Trophoblast cell (in vitro differentiated cells and primary cell): Measurements from ENCODE around the gene KRT76. TPM values are rescaled to one million over a fixed set of nuclear protein-coding genes. Genes with fewer than 3 reads are reported as not detected.

Source experiments
- DNase-seq, 2 donors: peaks; one replicate each; pipeline ENCODE4 v3.0.0-alpha.2; 2016
- H2AFZ ChIP-seq: 2 replicates; pipeline ENCODE4 v1.6.1; 2013; ENCODE audit warnings: low read length, moderate library complexity, mild to moderate bottlenecking; ENCODE audit not compliant: insufficient read depth, poor library complexity
- H2AK5ac ChIP-seq: 2 replicates; pipeline ENCODE4 v1.6.1; 2013; ENCODE audit warnings: mild to moderate bottlenecking, low read length
- H2BK120ac ChIP-seq: 2 replicates; pipeline ENCODE4 v1.6.1; 2013; ENCODE audit warnings: low read length, mild to moderate bottlenecking, moderate library complexity; ENCODE audit not compliant: insufficient read depth, poor library complexity
- H2BK12ac ChIP-seq: 2 replicates; pipeline ENCODE4 v1.6.1; 2013; ENCODE audit warnings: mild to moderate bottlenecking, low read length, moderate library complexity
- H2BK5ac ChIP-seq: 2 replicates; pipeline ENCODE4 v1.6.1; 2013; ENCODE audit warnings: low read length, low read depth, moderate library complexity, mild to moderate bottlenecking; ENCODE audit not compliant: poor library complexity
- H3K14ac ChIP-seq: 2 replicates; pipeline ENCODE4 v1.6.1; 2013; ENCODE audit warnings: mild to moderate bottlenecking, low read length
- H3K18ac ChIP-seq: 2 replicates; pipeline ENCODE4 v1.6.1; 2013; ENCODE audit warnings: mild to moderate bottlenecking, low read length
- H3K23ac ChIP-seq: 2 replicates; pipeline ENCODE4 v1.6.1; 2013; ENCODE audit warnings: low read length
- H3K27ac ChIP-seq: 2 replicates; pipeline ENCODE4 v1.5.1; 2013; ENCODE audit warnings: low read depth, mild to moderate bottlenecking, inconsistent platforms, low read length, moderate library complexity
- H3K27me3 ChIP-seq: 2 replicates; pipeline ENCODE4 v1.6.1; 2013; ENCODE audit warnings: inconsistent platforms, mild to moderate bottlenecking, low read length, moderate library complexity; ENCODE audit not compliant: insufficient read depth
- H3K36me3 ChIP-seq, 2 experiments: 1 replicate in 1 of 2; 2 replicates in 1 of 2; pipeline ENCODE4 v1.6.1; 2013; ENCODE audit warnings: low read length in 2 of 2, mild to moderate bottlenecking in 2 of 2, moderate library complexity in 1 of 2; ENCODE audit not compliant: insufficient read depth in 2 of 2, control insufficient read depth in 1 of 2
- H3K4ac ChIP-seq: 2 replicates; pipeline ENCODE4 v1.6.1; 2013; ENCODE audit warnings: low read depth, mild to moderate bottlenecking, low read length, moderate library complexity
- H3K4me1 ChIP-seq, 2 experiments: 1 replicate in 1 of 2; 2 replicates in 1 of 2; pipeline ENCODE4 v1.6.1; 2013; ENCODE audit warnings: low read length in 2 of 2, mild to moderate bottlenecking in 2 of 2, moderate library complexity in 1 of 2; ENCODE audit not compliant: insufficient read depth in 2 of 2, control insufficient read depth in 1 of 2
- H3K4me2 ChIP-seq: 2 replicates; pipeline ENCODE4 v1.6.1; 2013; ENCODE audit warnings: inconsistent platforms, mild to moderate bottlenecking, low read length, moderate library complexity
- H3K4me3 ChIP-seq: 2 replicates; pipeline ENCODE4 v1.5.1; 2013; ENCODE audit warnings: mild to moderate bottlenecking, low read depth, low read length, inconsistent platforms
- H3K79me1 ChIP-seq: one replicate; pipeline ENCODE4 v1.6.1; 2013; ENCODE audit warnings: low read length
- H3K79me2 ChIP-seq: 2 replicates; pipeline ENCODE4 v1.6.1; 2013; ENCODE audit warnings: low read length, mild to moderate bottlenecking; ENCODE audit not compliant: control insufficient read depth, insufficient read depth, poor library complexity
- H3K9ac ChIP-seq: 2 replicates; pipeline ENCODE4 v1.6.1; 2013; ENCODE audit warnings: mild to moderate bottlenecking, low read length
- H3K9me3 ChIP-seq: 2 replicates; pipeline ENCODE4 v1.6.1; 2013; ENCODE audit warnings: low read depth, mild to moderate bottlenecking, control low read depth, inconsistent platforms, low read length; ENCODE audit not compliant: insufficient read depth
- H4K12ac ChIP-seq: 2 replicates; pipeline ENCODE4 v1.6.1; 2013; ENCODE audit warnings: low read depth, mild to moderate bottlenecking, low read length, moderate library complexity
- H4K8ac ChIP-seq: 2 replicates; pipeline ENCODE4 v1.6.1; 2013; ENCODE audit warnings: low read depth, mild to moderate bottlenecking, low read length, moderate library complexity
- H4K91ac ChIP-seq: one replicate; pipeline ENCODE4 v1.6.1; 2013; ENCODE audit warnings: low read depth, mild to moderate bottlenecking, low read length, moderate library complexity
- WGBS: extraction: QIAGEN DNeasy Blood & Tissue Kit; methylation state at CpG from one replicate; pipeline ENCODE4 v1.1.7; 2013; ENCODE audit warnings: missing lambda C conversion rate; ENCODE audit not compliant: insufficient read length, insufficient coverage; ENCODE audit errors: extremely low coverage; 5-methylcytosine and 5-hydroxymethylcytosine counted together
- polyA plus RNA-seq: library from polyadenylated mRNA; stranded (reverse); fragments of 200-250 nt; gene quantifications from 2 replicates; pipeline ENCODE4 v1.2.3, GENCODE V29; 2013

KRT76 gene
- polyA plus RNA-seq = not detected in 2 replicates

GRCh38 chr12:52776913-52777395, at the start of gene KRT76:
Gene KRT76 (minus strand): TSS chr12:52777345. CDS start chr12:52777291, 54 bp downstream.
- Histone ChIP-seq H3K4me2 (no peak within 1 kb of the TSS), H2BK120ac (no peak within 1 kb of the TSS), H4K91ac (no peak within 1 kb of the TSS), H2AFZ (no peak within 1 kb of the TSS), H3K9ac (no peak within 1 kb of the TSS), H4K12ac (no peak within 1 kb of the TSS), H3K4me1 (no peaks in the 10 kb centered on the region), H3K27ac (no peak within 1 kb of the TSS), H3K36me3 (no peaks in the 10 kb centered on the region), H3K23ac (no peak within 1 kb of the TSS), H3K18ac (no peak within 1 kb of the TSS), H3K9me3 (peaks cover 3% of the 10 kb centered on the region), H3K27me3 (peaks cover 8% of the 10 kb centered on the region), H4K8ac (no peak within 1 kb of the TSS), H3K79me2 (no peaks in the 10 kb centered on the region), H2BK12ac (no peak within 1 kb of the TSS), H3K4me3 (no peak within 1 kb of the TSS), H3K79me1 (no peaks in the 10 kb centered on the region), H2AK5ac (no peak within 1 kb of the TSS), H3K14ac (no peak within 1 kb of the TSS), H3K4ac (no peak within 1 kb of the TSS), H2BK5ac (no peak within 1 kb of the TSS)
- WGBS = no CpG with 5 or more reads among the region's 8 CpGs
- no peak for DNase-seq

GRCh38 chr12:52825961-52826360, 48.8 kb upstream of the KRT76 start:
- Histone ChIP-seq H3K4ac (no peak overlapping the region), H3K36me3 (no peaks in the 10 kb centered on the region), H3K79me2 (no peaks in the 10 kb centered on the region), H3K79me1 (no peaks in the 10 kb centered on the region), H3K9ac (no peak overlapping the region), H3K27ac (no peak overlapping the region), H2BK120ac (no peak overlapping the region), H3K4me1 (peaks cover 0 to 2% of the 10 kb centered on the region in 2 experiments), H3K18ac (no peak overlapping the region), H3K4me3 (no peak overlapping the region), H4K12ac (no peak overlapping the region), H4K91ac (no peak overlapping the region), H2BK5ac (no peak overlapping the region), H2AK5ac (no peak overlapping the region), H3K23ac (no peak overlapping the region), H2BK12ac (no peak overlapping the region), H3K27me3 (no peaks in the 10 kb centered on the region), H3K14ac (no peak overlapping the region), H2AFZ (no peak overlapping the region), H3K9me3 (no peaks in the 10 kb centered on the region), H4K8ac (no peak overlapping the region), H3K4me2 (no peak overlapping the region)
- WGBS = no CpG with 5 or more reads among the region's 4 CpGs
- DNase-seq = no peak

GRCh38 chr12:52824741-52825410, 47.7 kb upstream of the KRT76 start:
- peak overlapping the region; percentile 5 for H3K4me3 ChIP-seq
- H2BK120ac ChIP-seq = no peak overlapping the region
- no peak overlapping the region for H4K91ac ChIP-seq
- H3K4me1 ChIP-seq = peaks cover 0 to 2% of the 10 kb centered on the region in 2 experiments
- no peak overlapping the region for H3K4ac ChIP-seq
- H3K14ac ChIP-seq = no peak overlapping the region
- no peak overlapping the region for H3K27ac ChIP-seq
- H3K79me1 ChIP-seq = no peaks in the 10 kb centered on the region
- no peak overlapping the region for H4K12ac ChIP-seq
- H3K4me2 ChIP-seq = no peak overlapping the region
- no peaks in the 10 kb centered on the region for H3K9me3 ChIP-seq
- no peak overlapping the region for H2BK5ac ChIP-seq
- no peak overlapping the region for H2AK5ac ChIP-seq
- H3K18ac ChIP-seq = no peak overlapping the region
- no peaks in the 10 kb centered on the region for H3K36me3 ChIP-seq
- H4K8ac ChIP-seq = no peak overlapping the region
- DNase-seq = no peak
- no peak overlapping the region for H2AFZ ChIP-seq
- WGBS = no CpG with 5 or more reads among the region's 5 CpGs
- no peak overlapping the region for H3K23ac ChIP-seq
- H2BK12ac ChIP-seq = no peak overlapping the region
- no peaks in the 10 kb centered on the region for H3K79me2 ChIP-seq
- H3K27me3 ChIP-seq = no peaks in the 10 kb centered on the region
- H3K9ac ChIP-seq = no peak overlapping the region

GRCh38 chr12:52823761-52824450, 46.8 kb upstream of the KRT76 start:
- no peak overlapping the region for H3K9ac ChIP-seq
- H2AFZ ChIP-seq = no peak overlapping the region
- no peak overlapping the region for H2BK120ac ChIP-seq
- no peaks in the 10 kb centered on the region for H3K79me2 ChIP-seq
- no peak overlapping the region for H4K12ac ChIP-seq
- no peak overlapping the region for H3K23ac ChIP-seq
- H3K27ac ChIP-seq = no peak overlapping the region
- no peak overlapping the region for H2AK5ac ChIP-seq
- H3K14ac ChIP-seq = no peak overlapping the region
- H4K91ac ChIP-seq = no peak overlapping the region
- no peaks in the 10 kb centered on the region for H3K79me1 ChIP-seq
- no peak overlapping the region for H3K4me3 ChIP-seq
- H3K4me1 ChIP-seq = peaks cover 0 to 2% of the 10 kb centered on the region in 2 experiments
- H3K9me3 ChIP-seq = no peaks in the 10 kb centered on the region
- no peak overlapping the region for H2BK12ac ChIP-seq
- H3K27me3 ChIP-seq = no peaks in the 10 kb centered on the region
- WGBS = no CpG with 5 or more reads among the region's 15 CpGs
- H3K4me2 ChIP-seq = no peak overlapping the region
- no peak overlapping the region for H2BK5ac ChIP-seq
- no peaks in the 10 kb centered on the region for H3K36me3 ChIP-seq
- no peak for DNase-seq
- H4K8ac ChIP-seq = no peak overlapping the region
- H3K4ac ChIP-seq = no peak overlapping the region
- no peak overlapping the region for H3K18ac ChIP-seq
